Endodermal cell (in vitro differentiated cells): Measurements from ENCODE around the gene VKORC1. TPM values are rescaled to one million over a fixed set of nuclear protein-coding genes. Genes with fewer than 3 reads are reported as not detected.
A peak's percentile ranks its signal among the peaks of the same experiment; 100 is the strongest.

ENCODE experiments used
- DNase-seq: peaks from one replicate; pipeline ENCODE4 v3.0.0-alpha.2; 2017
- H3K27ac ChIP-seq: 2 replicates; pipeline ENCODE4 v1.5.1; 2013; ENCODE audit warnings: mild to moderate bottlenecking, low read depth, low read length, moderate library complexity
- H3K27me3 ChIP-seq: 2 replicates; pipeline ENCODE4 v1.6.1; 2013; ENCODE audit warnings: mild to moderate bottlenecking, low read length, moderate library complexity; ENCODE audit not compliant: insufficient read depth, control insufficient read depth, poor library complexity, severe bottlenecking
- H3K36me3 ChIP-seq: 2 replicates; pipeline ENCODE4 v1.7.0; 2013; ENCODE audit warnings: mild to moderate bottlenecking, low read length, moderate library complexity; ENCODE audit not compliant: control insufficient read depth, insufficient read depth
- H3K4me1 ChIP-seq: one replicate; pipeline ENCODE4 v1.7.0; 2013; ENCODE audit warnings: low read length; ENCODE audit not compliant: control insufficient read depth, insufficient read depth
- H3K4me3 ChIP-seq: 2 replicates; pipeline ENCODE4 v1.5.1; 2013; ENCODE audit warnings: mild to moderate bottlenecking, low read length, moderate library complexity
- H3K9ac ChIP-seq: 2 replicates; pipeline ENCODE4 v1.6.1; 2013; ENCODE audit warnings: mild to moderate bottlenecking, low read length, moderate library complexity; ENCODE audit not compliant: poor library complexity, severe bottlenecking; ENCODE audit errors: extremely low read depth
- H3K9me3 ChIP-seq: 2 replicates; pipeline ENCODE4 v1.6.1; 2013; ENCODE audit warnings: mild to moderate bottlenecking, low read length, moderate library complexity; ENCODE audit not compliant: control insufficient read depth
- H3K27ac Mint-ChIP-seq: 2 replicates; pipeline ENCODE4 v1.8.0; 2020; ENCODE audit warnings: mixed read lengths
- H3K27me3 Mint-ChIP-seq: 2 replicates; pipeline ENCODE4 v1.8.0; 2021; ENCODE audit warnings: mild to moderate bottlenecking, mixed read lengths; ENCODE audit not compliant: insufficient read depth
- H3K36me3 Mint-ChIP-seq: 2 replicates; pipeline ENCODE4 v1.8.0; 2020; ENCODE audit warnings: low read depth, mixed read lengths
- H3K4me1 Mint-ChIP-seq: 2 replicates; pipeline ENCODE4 v1.8.0; 2020; ENCODE audit warnings: mixed read lengths
- H3K4me3 Mint-ChIP-seq: 2 replicates; pipeline ENCODE4 v1.8.0; 2020; ENCODE audit warnings: mild to moderate bottlenecking, moderate library complexity, mixed read lengths
- H3K9me3 Mint-ChIP-seq: 2 replicates; pipeline ENCODE4 v1.8.0; 2020; ENCODE audit warnings: mild to moderate bottlenecking, mixed read lengths
- WGBS, 2 experiments: methylation state at CpG; one replicate each; pipeline versions ENCODE4 v1.1.5 to v1.1.7; 2013; ENCODE audit warnings: missing lambda C conversion rate in 2 of 2, mixed read lengths in 1 of 2; ENCODE audit not compliant: insufficient coverage in 1 of 2, insufficient read length in 1 of 2; 5-methylcytosine and 5-hydroxymethylcytosine counted together
- total RNA-seq, 2 donors: library from RNA; stranded (reverse); fragmentation: NEBNext Ultra II Directional in 1 of 2; extraction: Animal tissue kit (Norgen Biotek cat#: 25700) in 1 of 2; gene quantifications; 2 replicates in 1 of 2; 3 replicates in 1 of 2; pipeline ENCODE4 v1.2.1, GENCODE V29; 2021
- TF ChIP-seq, protein P1 (sequence below): fragments of 200-600 bp; sonication (generic); conservative IDR thresholded peaks from 2 replicates; pipeline ENCODE4 v1.5.0; 2021; ENCODE audit warnings: antibody characterized with exemption, mild to moderate bottlenecking

The VKORC1 gene
- total RNA-seq, 2 donors from 2014 or later = 53.7 to 63.0 TPM

- no peaks in the 10 kb centered on the region for H3K4me1 ChIP-seq
- DNase-seq = no peak
- Mint-ChIP-seq H3K36me3 (peaks cover 22% of the 10 kb centered on the region), H3K27ac (no peak overlapping the region), H3K27me3 (no peaks in the 10 kb centered on the region), H3K9me3 (no peaks in the 10 kb centered on the region), H3K4me3 (no peak overlapping the region), H3K4me1 (no peaks in the 10 kb centered on the region)
- 87 to 93% methylated on average over 3 to 6 of the region's 6 CpGs for WGBS, 2 experiments
- H3K27me3 ChIP-seq = no peaks in the 10 kb centered on the region
- H3K36me3 ChIP-seq = peaks cover 23% of the 10 kb centered on the region
- H3K9ac ChIP-seq = no peak overlapping the region
- TF ChIP-seq, protein P1, sequence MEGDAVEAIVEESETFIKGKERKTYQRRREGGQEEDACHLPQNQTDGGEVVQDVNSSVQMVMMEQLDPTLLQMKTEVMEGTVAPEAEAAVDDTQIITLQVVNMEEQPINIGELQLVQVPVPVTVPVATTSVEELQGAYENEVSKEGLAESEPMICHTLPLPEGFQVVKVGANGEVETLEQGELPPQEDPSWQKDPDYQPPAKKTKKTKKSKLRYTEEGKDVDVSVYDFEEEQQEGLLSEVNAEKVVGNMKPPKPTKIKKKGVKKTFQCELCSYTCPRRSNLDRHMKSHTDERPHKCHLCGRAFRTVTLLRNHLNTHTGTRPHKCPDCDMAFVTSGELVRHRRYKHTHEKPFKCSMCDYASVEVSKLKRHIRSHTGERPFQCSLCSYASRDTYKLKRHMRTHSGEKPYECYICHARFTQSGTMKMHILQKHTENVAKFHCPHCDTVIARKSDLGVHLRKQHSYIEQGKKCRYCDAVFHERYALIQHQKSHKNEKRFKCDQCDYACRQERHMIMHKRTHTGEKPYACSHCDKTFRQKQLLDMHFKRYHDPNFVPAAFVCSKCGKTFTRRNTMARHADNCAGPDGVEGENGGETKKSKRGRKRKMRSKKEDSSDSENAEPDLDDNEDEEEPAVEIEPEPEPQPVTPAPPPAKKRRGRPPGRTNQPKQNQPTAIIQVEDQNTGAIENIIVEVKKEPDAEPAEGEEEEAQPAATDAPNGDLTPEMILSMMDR = no peak
- H3K9me3 ChIP-seq = no peaks in the 10 kb centered on the region
- H3K4me3 ChIP-seq = no peak overlapping the region
- H3K27ac ChIP-seq = no peak overlapping the region
Observed at GRCh38 chr16:31086629-31086906, 8.0 kb downstream of the VKORC1 start.

GRCh38 chr16:31085873-31086628 is 8.5 kb downstream of the VKORC1 start:
- DNase-seq = no peak
- H3K27ac ChIP-seq = no peak overlapping the region
- no peaks in the 10 kb centered on the region for H3K9me3 Mint-ChIP-seq
- no peak overlapping the region for H3K9ac ChIP-seq
- H3K9me3 ChIP-seq = no peaks in the 10 kb centered on the region
- no peaks in the 10 kb centered on the region for H3K27me3 Mint-ChIP-seq
- peak overlapping the region; percentile 60 for H3K27ac Mint-ChIP-seq
- peaks cover 19% of the 10 kb centered on the region for H3K36me3 Mint-ChIP-seq
- 89 to 94% methylated on average over 9 to 18 of the region's 18 CpGs for WGBS, 2 experiments
- no peak overlapping the region for H3K4me3 Mint-ChIP-seq
- peaks cover 18% of the 10 kb centered on the region for H3K36me3 ChIP-seq
- H3K4me1 ChIP-seq = no peaks in the 10 kb centered on the region
- H3K4me3 ChIP-seq = no peak overlapping the region
- TF ChIP-seq, protein P1 = no peak
- no peaks in the 10 kb centered on the region for H3K4me1 Mint-ChIP-seq
- no peaks in the 10 kb centered on the region for H3K27me3 ChIP-seq

DNA sequence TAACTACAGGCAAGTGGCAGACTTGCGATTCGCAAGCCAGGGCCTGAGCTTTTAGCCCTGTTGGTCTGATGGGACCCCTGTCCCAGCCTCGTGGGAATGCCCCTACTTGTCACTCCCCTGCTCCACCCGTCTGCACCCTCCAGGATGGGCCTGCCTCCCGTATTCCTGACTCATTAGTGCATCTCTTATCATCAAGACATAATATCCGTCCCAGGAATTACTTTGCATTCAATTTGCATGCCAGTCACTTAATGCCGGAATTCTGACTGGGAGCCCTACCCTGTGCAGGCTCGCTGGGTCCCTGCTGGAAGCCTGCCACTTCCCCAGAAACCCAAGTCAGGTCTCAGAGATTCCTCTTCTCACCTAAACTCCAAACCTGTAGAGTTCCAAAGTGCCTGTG is 9.2 kb downstream of the VKORC1 start:
- Mint-ChIP-seq H3K4me3 (no peak overlapping the region), H3K27me3 (no peaks in the 10 kb centered on the region), H3K9me3 (no peaks in the 10 kb centered on the region), H3K27ac (no peak overlapping the region), H3K4me1 (no peaks in the 10 kb centered on the region), H3K36me3 (peaks cover 19% of the 10 kb centered on the region)
- Histone ChIP-seq H3K4me1 (no peaks in the 10 kb centered on the region), H3K36me3 (peaks cover 18% of the 10 kb centered on the region), H3K4me3 (no peak overlapping the region), H3K9me3 (no peaks in the 10 kb centered on the region), H3K9ac (no peak overlapping the region), H3K27ac (no peak overlapping the region), H3K27me3 (no peaks in the 10 kb centered on the region)
- 92 to 94% methylated on average over 8 of the region's 8 CpGs for WGBS, 2 experiments
- TF ChIP-seq, protein P1 = no peak
- DNase-seq = no peak
